SU-DHL-6 (cell line): ENCODE measurements around the gene MAN2A2.

Experiments
- CTCF ChIP-seq: fragments of 200-600 bp; sonication (generic); IDR thresholded peaks from one replicate; pipeline ENCODE4 v1.5.1; 2017; ENCODE audit warnings: antibody characterized with exemption, mild to moderate bottlenecking, low read length, moderate library complexity; ENCODE audit not compliant: insufficient read depth, poor library complexity, severe bottlenecking
- EZH2phosphoT487 ChIP-seq: fragments of 200-600 bp; sonication (generic), shearing (Covaris generic); conservative IDR thresholded peaks from 2 replicates; pipeline ENCODE4 v1.6.1; 2018; ENCODE audit warnings: mild to moderate bottlenecking, antibody characterized with exemption, low read length, moderate library complexity, mixed read lengths

- TF ChIP-seq CTCF = no peak
- TF ChIP-seq EZH2phosphoT487 = no peak
These were observed 27.1 kb upstream of the MAN2A2 start for GRCh38 chr15:90876046-90876445.
